ENCODE data around the gene ZPBP2.
"Not testable (repeated sequence)": the region's sequence is repeated elsewhere in the genome, so short reads cannot be mapped to it uniquely, and the experiment has no call there.

The ZPBP2 gene

GRCh38 chr17:39889200-39889599, 21.2 kb downstream of the ZPBP2 start:
- no peak for DNase-seq (ENCODE audit: low read depth)
- no peak for TF ChIP-seq CTCF (conservative IDR thresholded peaks at IDR 0.05; ENCODE audit: low read depth, low read length)
- H3K4me3 ChIP-seq (ENCODE audit: low read depth, low read length): no peak overlapping the region

GRCh38 chr17:39894681-39895376, 26.8 kb downstream of the ZPBP2 start:
- no peak for DNase-seq (ENCODE audit: low read depth)
- TF ChIP-seq CTCF (conservative IDR thresholded peaks at IDR 0.05; ENCODE audit: low read depth, low read length): no peak
- H3K4me3 ChIP-seq (ENCODE audit: low read depth, low read length): no peak overlapping the region

DNA sequence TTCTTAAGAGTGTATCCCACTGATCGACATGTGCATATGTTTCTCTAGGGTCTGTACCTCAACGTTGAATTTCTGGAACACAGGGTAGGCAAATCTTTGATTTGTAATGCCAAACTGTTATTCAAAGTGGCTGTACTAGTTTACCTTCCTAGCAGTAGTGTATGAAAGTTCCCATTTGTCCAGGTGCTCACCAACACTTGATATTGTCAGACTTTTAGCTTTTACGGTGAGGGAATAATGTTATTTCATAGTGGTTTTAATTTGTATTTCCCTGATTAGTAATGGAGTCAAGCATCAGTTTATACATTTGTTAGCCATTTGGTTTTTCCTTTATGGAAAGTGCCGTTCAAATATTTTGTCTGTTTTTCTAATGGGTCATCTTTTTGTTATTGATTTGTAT, 30.1 kb downstream of the ZPBP2 start:
- no peak overlapping the region for H3K4me3 ChIP-seq (ENCODE audit: low read depth, low read length)
- TF ChIP-seq CTCF (conservative IDR thresholded peaks at IDR 0.05; ENCODE audit: low read depth, low read length): no peak
- DNase-seq (ENCODE audit: low read depth): no peak

DNA sequence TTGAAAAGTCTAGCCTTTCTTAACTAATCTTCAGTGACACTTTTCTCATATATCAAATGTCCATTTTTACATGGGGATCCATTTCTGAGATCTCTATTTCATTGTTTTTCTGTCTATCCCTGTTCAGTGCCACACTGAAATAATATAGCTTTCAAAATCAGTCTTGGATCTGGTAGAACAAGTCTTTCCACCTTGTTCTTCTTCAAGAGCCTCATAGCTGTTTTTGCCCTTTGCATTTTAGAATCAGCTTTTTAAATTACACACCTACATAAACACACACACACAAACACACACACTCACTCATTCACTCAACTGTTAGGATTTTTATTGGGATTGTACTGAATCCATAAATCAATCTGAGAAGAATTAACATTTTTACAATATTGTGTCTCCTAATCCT, 31.2 kb downstream of the ZPBP2 start:
- TF ChIP-seq CTCF (conservative IDR thresholded peaks at IDR 0.05; ENCODE audit: low read depth, low read length): no peak
- no peak overlapping the region for H3K4me3 ChIP-seq (ENCODE audit: low read depth, low read length)
- no peak for DNase-seq (ENCODE audit: low read depth)

DNA sequence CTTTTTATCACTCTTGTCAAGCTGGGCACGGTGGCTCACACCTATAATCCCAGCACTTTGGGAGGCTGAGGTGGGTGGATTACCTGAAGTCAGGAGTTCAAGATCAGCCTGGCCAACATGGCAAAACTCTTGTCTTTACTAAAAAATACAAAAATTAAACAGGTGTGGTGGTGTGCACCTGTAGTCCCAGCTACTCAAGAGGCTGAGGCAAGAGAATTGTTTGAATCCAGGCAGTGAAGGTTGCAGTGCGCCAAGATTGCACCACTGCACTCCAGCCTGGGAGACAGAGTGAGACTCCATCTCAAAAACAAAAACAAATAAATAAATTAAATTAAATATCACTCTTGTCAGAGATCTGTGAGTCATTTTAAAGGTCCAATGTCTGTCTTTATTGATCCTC, 34.0 kb downstream of the ZPBP2 start:
- H3K4me3 ChIP-seq (ENCODE audit: low read depth, low read length); DNase-seq (ENCODE audit: low read depth): not testable (repeated sequence)

DNA sequence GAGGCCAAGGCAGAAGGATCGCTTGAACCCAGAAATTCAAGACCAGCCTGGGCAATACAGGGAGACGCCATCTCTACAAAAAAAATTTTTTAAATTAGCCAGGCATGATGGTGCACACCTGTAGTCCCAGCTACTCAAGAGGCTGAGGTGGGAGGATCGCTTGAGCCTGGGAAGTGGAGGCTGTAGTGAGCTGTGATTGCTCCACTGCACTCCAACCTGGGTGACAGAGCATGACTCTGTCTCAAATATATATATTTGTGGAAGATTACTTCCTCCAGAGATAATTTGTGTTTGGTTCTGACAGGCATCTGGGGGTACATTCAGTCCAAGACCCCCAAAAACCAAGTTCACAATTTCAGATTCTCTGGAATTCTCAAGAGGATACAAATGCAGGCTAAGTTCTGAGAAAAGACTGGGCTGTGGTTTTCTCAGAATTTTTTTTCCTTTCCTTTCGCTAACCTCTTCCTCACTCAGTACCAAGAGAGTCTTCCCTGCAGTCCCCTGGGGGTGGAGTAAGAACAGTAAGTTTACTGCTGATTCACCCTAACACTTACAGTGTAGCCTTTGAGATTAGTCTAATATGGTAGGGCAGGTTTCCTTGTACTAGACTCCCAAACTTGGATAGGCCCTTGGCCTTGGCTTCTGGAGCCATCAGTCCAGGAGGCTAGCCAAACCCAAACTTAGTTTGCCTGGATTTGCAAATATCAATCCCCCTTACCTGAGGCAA, 35.3 kb downstream of the ZPBP2 start:
- TF ChIP-seq CTCF (conservative IDR thresholded peaks at IDR 0.05; ENCODE audit: low read depth, low read length): no peak
- no peak overlapping the region for H3K4me3 ChIP-seq (ENCODE audit: low read depth, low read length)
- DNase-seq (ENCODE audit: low read depth): peak; percentile 64

DNA sequence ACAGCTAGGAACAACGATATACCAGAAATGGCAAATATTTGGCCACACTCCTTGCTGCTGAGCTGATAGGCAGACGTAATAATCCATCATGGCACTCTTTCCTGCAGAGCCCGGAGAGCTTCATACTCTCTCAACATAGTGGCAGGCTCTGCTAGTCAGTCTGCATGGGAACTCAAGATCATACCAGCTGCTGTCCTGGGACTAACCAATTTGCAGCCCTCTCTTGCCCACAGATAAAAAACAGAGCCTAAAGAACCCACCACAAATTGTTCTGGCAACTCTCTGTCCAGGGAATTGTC, 36.9 kb downstream of the ZPBP2 start:
- no peak overlapping the region for H3K4me3 ChIP-seq (ENCODE audit: low read depth, low read length)
- no peak for TF ChIP-seq CTCF (conservative IDR thresholded peaks at IDR 0.05; ENCODE audit: low read depth, low read length)
- DNase-seq (ENCODE audit: low read depth): no peak
